ENCODE results near the gene AMBRA1.

GRCh38 chr11:46373787-46374740 lies 219.8 kb downstream of the AMBRA1 start:
- TF ChIP-seq EZH2 (IDR thresholded peaks at IDR 0.05; ENCODE audit: borderline replicate concordance, low read length) (no peak), CTCF (conservative IDR thresholded peaks at IDR 0.05 in 1 of 2, IDR thresholded peaks at IDR 0.05 in 1 of 2; ENCODE audit: extremely low read depth in 1 of 2, insufficient read depth in 1 of 2, low read depth in 1 of 2, low read length in 2 of 2) (no peak)
